Activated T-cell treated with anti-CD3 and anti-CD28 coated beads, Interleukin-2, amount 50 U/mL, for 24 hours (primary cell): Measurements from ENCODE around the gene CC2D1B.

Experiments
- DNase-seq: peaks from one replicate; pipeline ENCODE4 v3.0.0-alpha.2; 2020
- H3K27ac Mint-ChIP-seq: 2 replicates; pipeline ENCODE4 v1.8.0; 2020; ENCODE audit warnings: mild to moderate bottlenecking, mixed read lengths
- H3K27me3 Mint-ChIP-seq: 2 replicates; pipeline ENCODE4 v1.8.0; 2020; ENCODE audit warnings: mixed read lengths
- H3K36me3 Mint-ChIP-seq: 2 replicates; pipeline ENCODE4 v1.8.0; 2020; ENCODE audit warnings: low read depth, mixed read lengths
- H3K4me1 Mint-ChIP-seq: 2 replicates; pipeline ENCODE4 v1.8.0; 2020; ENCODE audit warnings: low read depth, mixed read lengths
- H3K4me3 Mint-ChIP-seq: 2 replicates; pipeline ENCODE4 v1.8.0; 2020; ENCODE audit warnings: mild to moderate bottlenecking, moderate library complexity, mixed read lengths
- H3K9me3 Mint-ChIP-seq: 2 replicates; pipeline ENCODE4 v1.8.0; 2020; ENCODE audit warnings: mixed read lengths

Gene CC2D1B

GRCh38 chr1:52368383-52369172 lies 2.6 kb upstream of the CC2D1B start:
- DNase-seq = peak; percentile 70
- Mint-ChIP-seq H3K36me3 (peaks cover 44% of the 10 kb centered on the region), H3K4me3 (peak overlapping the region; percentile 46), H3K4me1 (peaks cover 36% of the 10 kb centered on the region), H3K27me3 (no peaks in the 10 kb centered on the region), H3K27ac (peak overlapping the region; percentile 61), H3K9me3 (no peaks in the 10 kb centered on the region)

DNA sequence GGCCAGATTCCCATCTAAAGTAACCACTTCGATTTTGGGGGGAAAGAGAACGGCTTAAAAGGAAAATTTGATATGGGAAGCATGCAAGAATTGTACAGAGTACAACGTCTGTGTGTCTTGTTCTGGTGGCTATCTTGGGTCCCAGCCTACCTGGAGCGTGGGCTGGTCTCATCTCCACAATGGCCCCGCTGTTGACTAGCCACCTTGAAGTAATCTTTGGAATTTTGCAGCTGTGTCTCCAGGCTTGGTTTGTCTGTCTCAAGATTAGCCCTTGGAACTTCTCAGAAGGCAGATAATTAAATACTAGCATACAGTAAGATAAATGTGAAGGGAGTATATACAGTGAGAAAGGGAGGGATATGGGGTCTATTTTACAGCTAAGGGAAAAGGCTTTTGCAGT lies 1.3 kb upstream of the CC2D1B start:
- Mint-ChIP-seq H3K36me3 (peaks cover 41% of the 10 kb centered on the region), H3K4me1 (peaks cover 46% of the 10 kb centered on the region), H3K4me3 (peak overlapping the region; percentile 93), H3K27me3 (no peaks in the 10 kb centered on the region), H3K9me3 (no peaks in the 10 kb centered on the region), H3K27ac (peak overlapping the region; percentile 7)
- DNase-seq = no peak

DNA sequence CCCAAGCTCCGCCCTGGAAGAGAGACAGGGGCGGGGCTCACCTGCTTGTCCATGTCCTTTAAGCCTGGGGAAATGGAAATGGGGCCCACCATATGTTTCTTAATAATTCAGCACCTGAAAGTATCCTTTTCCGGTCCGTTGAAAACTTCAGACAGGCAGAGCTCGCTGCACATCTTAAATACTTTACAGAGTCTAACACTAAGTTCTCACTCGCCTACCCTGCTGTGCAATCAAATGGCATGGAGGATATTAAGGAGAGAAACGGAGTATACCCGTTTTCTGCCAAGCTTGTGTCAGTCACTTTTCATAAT lies 467 bp upstream of the CC2D1B start:
- peaks cover 52% of the 10 kb centered on the region for H3K4me1 Mint-ChIP-seq
- peak overlapping the region; percentile 96 for H3K27ac Mint-ChIP-seq

DNA sequence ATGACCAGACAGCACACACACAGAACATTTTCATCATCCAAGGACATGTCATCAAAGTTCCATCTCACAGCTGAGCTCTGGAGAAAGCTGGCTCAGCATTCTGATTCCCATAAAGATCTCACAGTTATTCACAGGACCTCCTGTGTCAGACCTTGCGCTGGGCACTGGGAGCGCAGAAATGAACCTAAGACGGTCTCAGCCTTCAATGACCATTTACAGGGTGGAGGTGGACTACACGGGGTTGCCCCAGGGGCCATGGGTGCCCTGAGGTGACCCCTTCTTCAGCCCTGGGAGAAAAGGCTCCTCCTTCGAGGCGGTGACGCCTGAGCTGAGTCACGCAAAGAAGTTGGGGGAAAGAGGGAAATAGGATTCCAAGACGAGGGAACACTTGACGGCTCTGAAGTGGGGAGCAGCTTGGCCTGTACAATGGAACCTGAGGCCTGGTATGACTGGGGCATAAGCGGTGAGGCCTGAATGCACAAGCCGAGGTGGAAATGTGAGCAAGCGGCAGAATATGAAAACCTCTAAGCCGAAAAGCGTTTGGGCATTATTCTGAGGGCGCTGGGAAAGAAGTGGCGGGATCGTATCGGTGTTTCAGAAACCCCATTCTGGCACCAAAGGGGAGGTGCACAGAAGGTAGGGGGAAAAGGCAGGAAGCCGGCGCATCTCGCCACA lies 797 bp downstream of the CC2D1B start:
- Mint-ChIP-seq H3K9me3 (no peaks in the 10 kb centered on the region), H3K36me3 (peaks cover 48% of the 10 kb centered on the region), H3K27ac (peak overlapping the region; percentile 96), H3K4me3 (peak overlapping the region; percentile 93), H3K4me1 (peaks cover 52% of the 10 kb centered on the region), H3K27me3 (no peaks in the 10 kb centered on the region)
- DNase-seq = no peak

More for the DNA sequence above, 467 bp upstream of the CC2D1B start:
- Mint-ChIP-seq H3K9me3 (no peaks in the 10 kb centered on the region), H3K27me3 (no peaks in the 10 kb centered on the region), H3K4me3 (peak overlapping the region; percentile 93), H3K36me3 (peaks cover 45% of the 10 kb centered on the region)
- DNase-seq = no peak

DNA sequence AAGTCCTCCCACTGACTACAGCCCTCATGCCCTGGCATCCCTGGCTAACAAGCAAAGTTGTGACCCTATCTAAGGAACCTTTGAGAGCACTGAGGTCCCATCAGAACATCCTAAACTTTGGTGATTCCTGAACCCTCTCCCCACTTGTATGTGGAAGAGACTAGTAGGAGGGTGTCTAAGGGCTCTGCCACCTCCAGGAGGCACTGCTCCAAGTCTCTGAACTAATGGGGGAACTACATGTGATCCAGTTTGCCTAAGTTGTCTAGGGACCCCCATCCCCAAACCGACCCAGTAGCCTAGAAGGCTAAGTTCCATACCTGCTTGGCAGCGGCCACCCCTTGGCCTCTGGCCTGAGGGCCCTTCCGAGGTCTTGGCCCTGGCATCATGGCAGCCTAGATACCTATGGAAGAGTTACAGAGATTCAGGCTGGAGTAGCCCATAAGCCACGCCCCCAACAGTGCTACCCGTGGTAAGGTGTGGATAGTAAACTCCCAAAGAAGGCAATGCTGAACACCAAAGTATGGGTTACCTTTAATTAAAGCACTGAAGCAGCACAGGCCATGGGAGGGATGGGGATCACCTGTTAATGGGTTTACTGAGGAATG lies 1.7 kb downstream of the CC2D1B start:
- peak overlapping the region; percentile 96 for H3K27ac Mint-ChIP-seq
- H3K27me3 Mint-ChIP-seq = no peaks in the 10 kb centered on the region
- peaks cover 53% of the 10 kb centered on the region for H3K36me3 Mint-ChIP-seq
- H3K4me1 Mint-ChIP-seq = peaks cover 52% of the 10 kb centered on the region
- H3K9me3 Mint-ChIP-seq = no peaks in the 10 kb centered on the region
- DNase-seq = peak; percentile 27
- peak overlapping the region; percentile 93 for H3K4me3 Mint-ChIP-seq

DNA sequence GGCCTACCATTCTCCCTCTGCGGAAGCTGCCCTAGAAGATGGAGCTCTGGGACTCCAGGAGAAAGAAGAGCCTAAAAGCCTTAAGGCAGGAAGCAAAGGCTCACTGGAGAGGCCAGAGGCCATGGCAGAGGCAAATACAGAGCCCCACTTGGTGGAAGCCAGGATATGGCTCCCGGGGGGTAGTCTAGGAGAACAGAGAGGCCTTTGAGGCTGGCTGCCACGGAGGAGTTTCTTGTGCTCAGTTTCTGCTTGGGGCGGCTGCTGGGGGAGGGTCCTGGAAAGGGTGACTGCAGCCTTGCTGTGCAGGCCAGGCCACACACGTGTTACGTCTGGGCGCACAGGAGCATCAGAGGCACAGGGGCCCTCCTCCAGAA lies 5.4 kb downstream of the CC2D1B start:
- no peaks in the 10 kb centered on the region for H3K27me3 Mint-ChIP-seq
- peaks cover 35% of the 10 kb centered on the region for H3K4me1 Mint-ChIP-seq
- peak; percentile 18 for DNase-seq
- H3K9me3 Mint-ChIP-seq = no peaks in the 10 kb centered on the region
- H3K36me3 Mint-ChIP-seq = peaks cover 90% of the 10 kb centered on the region
- no peak overlapping the region for H3K4me3 Mint-ChIP-seq
- no peak overlapping the region for H3K27ac Mint-ChIP-seq

DNA sequence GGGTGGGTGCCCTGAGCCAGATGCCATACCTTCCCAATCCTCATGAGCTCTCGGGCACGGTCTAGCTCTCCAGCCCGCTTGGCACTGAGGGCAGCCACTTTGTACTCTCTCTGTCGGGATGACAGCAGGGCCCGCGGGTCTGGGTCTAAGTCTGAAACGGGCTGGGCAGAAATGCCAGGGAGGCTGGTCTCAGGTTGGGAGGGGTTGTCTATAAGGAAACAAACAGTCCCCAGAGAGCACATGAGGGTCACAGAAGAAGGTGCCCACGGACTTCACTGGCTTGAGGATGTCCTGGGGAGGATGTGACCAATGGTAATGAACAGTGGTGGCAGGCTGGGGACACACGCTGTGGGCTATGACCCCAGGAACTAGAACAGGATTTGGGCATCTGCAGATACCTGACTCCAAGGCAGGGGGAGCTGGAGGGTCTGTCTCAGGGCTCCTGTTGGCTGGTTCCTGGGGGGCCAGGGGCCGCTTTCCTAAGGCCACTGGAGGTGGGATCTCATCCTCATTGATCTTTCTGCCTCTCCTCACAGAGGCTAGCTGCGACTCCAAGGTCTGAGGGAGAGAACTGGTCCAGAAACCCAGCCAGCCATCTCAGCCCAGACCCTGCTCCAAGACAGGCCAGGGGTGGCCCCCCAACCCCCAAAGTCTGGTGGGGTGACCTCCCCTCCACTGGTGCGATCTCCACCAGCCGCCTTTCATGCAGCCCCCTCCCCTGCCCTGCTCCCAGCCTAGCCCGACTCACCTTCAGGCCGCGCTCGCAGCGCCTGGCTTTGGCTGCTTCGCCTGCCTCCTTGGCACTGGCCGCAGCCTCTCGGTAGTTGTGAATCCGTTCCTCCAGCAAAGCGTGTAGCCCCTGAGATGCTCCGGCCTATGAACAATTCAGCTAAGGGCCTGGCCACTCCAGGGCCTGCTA lies 6.1 kb downstream of the CC2D1B start:
- H3K9me3 Mint-ChIP-seq = no peaks in the 10 kb centered on the region
- DNase-seq = peak; percentile 25
- H3K36me3 Mint-ChIP-seq = peaks cover 90% of the 10 kb centered on the region
- peaks cover 29% of the 10 kb centered on the region for H3K4me1 Mint-ChIP-seq
- no peaks in the 10 kb centered on the region for H3K27me3 Mint-ChIP-seq
- no peak overlapping the region for H3K4me3 Mint-ChIP-seq
- peak overlapping the region; percentile 56 for H3K27ac Mint-ChIP-seq

DNA sequence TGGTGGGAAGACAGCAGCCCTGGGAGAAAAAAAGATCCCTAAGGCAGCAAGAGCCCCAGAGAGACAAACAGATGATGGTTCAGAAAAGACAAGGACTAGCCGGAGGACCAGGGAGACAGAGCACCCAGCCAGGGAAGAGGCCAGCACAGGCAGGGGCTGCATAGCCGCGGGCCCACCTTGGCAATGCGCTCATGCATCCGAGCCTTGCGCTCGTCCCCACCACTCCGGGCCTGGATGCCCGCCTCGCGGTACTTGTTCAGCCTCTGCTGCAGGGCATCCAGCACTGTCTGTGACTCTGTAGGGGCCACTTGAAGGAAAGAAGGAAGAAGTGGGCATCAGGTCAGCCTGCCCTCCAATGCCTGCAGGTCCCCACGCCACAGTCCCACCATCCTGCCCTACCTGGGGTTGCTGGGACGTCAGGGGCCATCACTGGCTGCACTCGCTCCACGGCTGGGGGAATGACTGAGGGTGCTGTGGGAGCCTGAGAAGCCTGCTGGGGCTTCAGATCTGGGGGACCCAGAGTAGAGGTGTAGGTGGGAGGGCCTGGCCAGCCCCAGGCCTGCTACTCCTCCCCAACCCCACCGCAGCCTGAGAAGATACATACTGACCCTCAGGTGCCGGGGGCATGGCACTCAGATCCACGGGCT lies 7.0 kb downstream of the CC2D1B start:
- Mint-ChIP-seq H3K4me1 (peaks cover 19% of the 10 kb centered on the region), H3K27me3 (no peaks in the 10 kb centered on the region), H3K9me3 (no peaks in the 10 kb centered on the region), H3K36me3 (peaks cover 95% of the 10 kb centered on the region), H3K4me3 (no peak overlapping the region), H3K27ac (peak overlapping the region; percentile 56)
- no peak for DNase-seq

- peaks cover 8% of the 10 kb centered on the region for H3K4me1 Mint-ChIP-seq
- no peak overlapping the region for H3K27ac Mint-ChIP-seq
Measured at GRCh38 chr1:52357397-52357796, 8.6 kb downstream of the CC2D1B start.

DNA sequence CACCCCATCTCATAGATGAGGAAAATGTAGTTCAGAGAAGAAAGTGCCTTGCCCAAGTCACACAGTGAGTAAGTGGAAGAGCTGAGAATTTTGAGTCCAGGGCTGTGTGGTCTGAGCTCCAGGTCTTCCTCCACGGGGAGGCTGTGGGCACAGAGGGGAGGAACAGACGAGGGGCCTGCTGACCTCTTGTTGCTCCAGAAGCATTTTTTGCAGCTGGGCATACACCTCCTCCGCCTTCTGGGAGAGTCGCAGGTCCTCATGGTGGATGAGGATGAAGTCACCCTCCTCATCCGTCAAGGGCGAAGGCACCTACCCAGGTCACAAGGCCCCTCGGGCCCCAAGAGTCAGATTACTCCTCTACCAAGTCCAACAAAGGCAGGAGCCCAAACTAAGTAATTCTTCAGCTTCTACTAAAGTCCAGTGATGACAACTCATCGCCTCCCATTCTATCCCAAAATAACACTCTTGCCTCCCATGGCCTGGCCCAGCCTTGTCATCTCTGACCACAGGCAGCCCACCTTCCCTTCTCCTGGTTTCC lies 9.1 kb downstream of the CC2D1B start:
- no peaks in the 10 kb centered on the region for H3K27me3 Mint-ChIP-seq
- peak overlapping the region; percentile 37 for H3K27ac Mint-ChIP-seq
- H3K4me1 Mint-ChIP-seq = peaks cover 3% of the 10 kb centered on the region
- no peak overlapping the region for H3K4me3 Mint-ChIP-seq
- H3K9me3 Mint-ChIP-seq = no peaks in the 10 kb centered on the region
- no peak for DNase-seq
- peaks cover 100% of the 10 kb centered on the region for H3K36me3 Mint-ChIP-seq

More at GRCh38 chr1:52357397-52357796, 8.6 kb downstream of the CC2D1B start:
- Mint-ChIP-seq H3K36me3 (peaks cover 100% of the 10 kb centered on the region), H3K9me3 (no peaks in the 10 kb centered on the region), H3K27me3 (no peaks in the 10 kb centered on the region), H3K4me3 (no peak overlapping the region)
- DNase-seq = no peak

DNA sequence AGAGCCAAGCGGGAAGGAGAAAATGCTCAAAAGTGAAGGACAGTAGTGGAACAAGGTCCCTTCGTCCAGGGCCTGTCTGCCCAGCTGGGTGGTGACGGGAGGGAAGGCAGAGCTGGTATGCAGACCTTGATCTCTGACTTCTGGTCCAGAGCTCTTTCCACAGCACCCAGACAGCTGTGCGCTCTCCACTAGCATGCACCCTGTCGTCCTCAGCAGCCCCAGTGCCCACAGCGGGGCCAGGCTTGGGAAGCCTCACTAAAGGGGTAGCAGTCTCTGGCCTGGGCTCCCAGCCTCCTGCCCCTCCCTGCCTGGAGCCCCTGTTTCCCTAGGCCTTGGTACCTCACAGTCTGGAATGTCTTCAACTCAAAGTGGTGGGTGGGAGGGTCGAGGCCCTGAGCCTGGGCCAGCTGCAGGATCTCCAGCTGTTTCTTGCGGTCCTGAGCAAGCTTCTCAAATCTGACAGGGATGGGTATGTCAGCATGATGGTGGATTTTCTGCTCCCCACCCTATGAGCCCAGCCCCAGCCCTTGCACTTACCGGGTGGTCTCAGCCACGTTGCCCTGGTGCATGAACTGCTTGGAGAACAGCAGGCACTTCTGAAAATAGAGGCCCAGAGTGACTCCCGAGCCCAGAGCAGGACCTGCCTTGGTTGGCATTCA lies 10.0 kb downstream of the CC2D1B start:
- Mint-ChIP-seq H3K27me3 (no peaks in the 10 kb centered on the region), H3K4me3 (no peak overlapping the region), H3K4me1 (no peaks in the 10 kb centered on the region), H3K9me3 (no peaks in the 10 kb centered on the region), H3K36me3 (peaks cover 100% of the 10 kb centered on the region), H3K27ac (peak overlapping the region; percentile 37)
- no peak for DNase-seq

DNA sequence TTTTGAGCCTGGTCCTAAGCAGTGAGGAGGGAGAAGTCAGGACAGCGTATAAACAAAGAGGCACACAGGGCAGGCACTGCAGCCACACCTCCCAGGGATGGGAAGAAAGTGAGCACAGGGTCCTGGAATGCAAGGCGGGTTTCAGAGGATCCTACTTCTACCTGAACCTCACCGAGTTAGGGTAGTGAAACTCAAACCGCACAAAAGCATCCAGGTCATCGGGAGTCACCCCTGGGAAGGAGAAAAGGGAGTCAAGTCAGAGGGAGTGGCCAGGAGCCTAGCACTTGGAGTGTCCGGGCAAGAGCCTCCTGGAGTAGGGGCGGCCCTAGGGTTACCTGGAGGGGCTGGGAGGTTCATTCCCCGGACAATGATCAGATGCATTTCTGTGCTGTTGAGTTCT lies 10.6 kb downstream of the CC2D1B start:
- Mint-ChIP-seq H3K9me3 (no peaks in the 10 kb centered on the region), H3K4me3 (no peak overlapping the region), H3K27me3 (no peaks in the 10 kb centered on the region), H3K27ac (peak overlapping the region; percentile 11), H3K4me1 (no peaks in the 10 kb centered on the region), H3K36me3 (peaks cover 99% of the 10 kb centered on the region)
- peak; percentile 14 for DNase-seq

DNA sequence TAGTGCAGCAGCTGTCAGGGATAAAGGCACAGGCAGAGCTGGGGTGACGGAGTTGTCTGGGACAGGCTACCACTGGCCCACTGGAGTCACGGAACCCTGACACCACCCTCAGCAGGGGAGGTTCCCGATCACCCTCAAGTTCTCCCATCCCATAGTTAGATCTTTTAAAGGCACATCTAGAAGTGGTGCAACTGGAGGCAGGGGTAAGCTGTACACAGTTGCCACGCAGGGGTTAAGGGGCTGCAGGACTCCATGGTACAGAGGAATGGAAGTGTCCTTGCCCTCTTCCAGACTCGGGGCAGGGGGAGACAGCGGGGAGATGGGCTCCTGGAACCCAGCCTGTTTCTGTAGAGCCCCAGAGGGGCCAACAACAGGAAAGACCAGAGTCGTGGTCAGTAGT lies 13.3 kb downstream of the CC2D1B start:
- DNase-seq = peak; percentile 27
- no peaks in the 10 kb centered on the region for H3K9me3 Mint-ChIP-seq
- peak overlapping the region; percentile 68 for H3K27ac Mint-ChIP-seq

More for the DNA sequence above, 13.3 kb downstream of the CC2D1B start:
- no peak overlapping the region for H3K4me3 Mint-ChIP-seq
- peaks cover 78% of the 10 kb centered on the region for H3K36me3 Mint-ChIP-seq
- H3K27me3 Mint-ChIP-seq = no peaks in the 10 kb centered on the region
- no peaks in the 10 kb centered on the region for H3K4me1 Mint-ChIP-seq
